H9 (cell line): ENCODE measurements around the gene SPTBN4. TPM values are rescaled to one million over a fixed set of nuclear protein-coding genes. Genes with fewer than 3 reads are reported as not detected.

Source experiments
- DNase-seq: peaks from one replicate; pipeline ENCODE4 v3.0.0-alpha.2; 2017
- H2AFZ ChIP-seq: one replicate; pipeline ENCODE4 v1.6.1; 2013; ENCODE audit warnings: mild to moderate bottlenecking, low read length, control low read depth, moderate library complexity
- H2AK5ac ChIP-seq: 2 replicates; pipeline ENCODE4 v1.6.1; 2013; ENCODE audit warnings: low read length, control low read depth, mixed read lengths; ENCODE audit not compliant: insufficient read length
- H2BK120ac ChIP-seq: one replicate; pipeline ENCODE4 v1.6.1; 2013; ENCODE audit warnings: low read depth, mild to moderate bottlenecking, low read length, control low read depth, inconsistent platforms; ENCODE audit not compliant: poor library complexity, severe bottlenecking
- H2BK12ac ChIP-seq: 2 replicates; pipeline ENCODE4 v1.6.1; 2013; ENCODE audit warnings: low read length, control low read depth, mixed read lengths, low read depth; ENCODE audit not compliant: insufficient read length
- H2BK15ac ChIP-seq: 2 replicates; pipeline ENCODE4 v1.6.1; 2013; ENCODE audit warnings: low read depth, low read length, control low read depth
- H2BK20ac ChIP-seq: one replicate; pipeline ENCODE4 v1.6.1; 2013; ENCODE audit warnings: low read depth, mild to moderate bottlenecking, low read length, control low read depth, inconsistent platforms; ENCODE audit not compliant: poor library complexity, severe bottlenecking
- H2BK5ac ChIP-seq: 2 replicates; pipeline ENCODE4 v1.6.1; 2013; ENCODE audit warnings: low read length, control low read depth, mixed read lengths; ENCODE audit not compliant: insufficient read length
- H3K14ac ChIP-seq: 2 replicates; pipeline ENCODE4 v1.6.1; 2013; ENCODE audit warnings: low read length, control low read depth; ENCODE audit not compliant: insufficient read depth
- H3K18ac ChIP-seq: 2 replicates; pipeline ENCODE4 v1.6.1; 2013; ENCODE audit warnings: low read depth, mild to moderate bottlenecking, mixed read lengths, low read length, control low read depth; ENCODE audit not compliant: insufficient read length
- H3K23ac ChIP-seq: 2 replicates; pipeline ENCODE4 v1.6.1; 2013; ENCODE audit warnings: low read length, control low read depth, mixed read lengths, low read depth; ENCODE audit not compliant: insufficient read length
- H3K23me2 ChIP-seq: 2 replicates; pipeline ENCODE4 v1.6.1; 2013; ENCODE audit warnings: low read depth, mild to moderate bottlenecking, mixed read lengths, low read length, control low read depth; ENCODE audit not compliant: insufficient read length, poor library complexity, severe bottlenecking
- H3K27ac ChIP-seq: 2 replicates; pipeline ENCODE4 v1.5.1; 2013; ENCODE audit warnings: low read length, control low read depth, mixed read lengths, low read depth; ENCODE audit not compliant: insufficient read length
- H3K27me3 ChIP-seq: 2 replicates; pipeline ENCODE4 v1.6.1; 2013; ENCODE audit warnings: low read length, control low read depth, inconsistent platforms; ENCODE audit not compliant: insufficient read depth
- H3K4ac ChIP-seq: 2 replicates; pipeline ENCODE4 v1.6.1; 2013; ENCODE audit warnings: low read depth, mild to moderate bottlenecking, control low read depth, inconsistent platforms, low read length, moderate library complexity
- H3K4me1 ChIP-seq: 2 replicates; pipeline ENCODE4 v1.6.1; 2013; ENCODE audit warnings: low read length, control low read depth, inconsistent platforms; ENCODE audit not compliant: insufficient read depth
- H3K4me2 ChIP-seq: 2 replicates; pipeline ENCODE4 v1.6.1; 2013; ENCODE audit warnings: low read length, control low read depth, mixed read lengths; ENCODE audit not compliant: insufficient read length, insufficient read depth
- H3K56ac ChIP-seq: 2 replicates; pipeline ENCODE4 v1.6.1; 2013; ENCODE audit warnings: low read depth, mild to moderate bottlenecking, mixed read lengths, low read length, control low read depth; ENCODE audit not compliant: insufficient read length
- H3K79me1 ChIP-seq: 2 replicates; pipeline ENCODE4 v1.6.1; 2013; ENCODE audit warnings: low read depth, mild to moderate bottlenecking, moderate library complexity, low read length, control low read depth, inconsistent platforms; ENCODE audit not compliant: insufficient read depth, poor library complexity, severe bottlenecking
- H3K79me2 ChIP-seq: 2 replicates; pipeline ENCODE4 v1.6.1; 2013; ENCODE audit warnings: low read length, control low read depth, inconsistent platforms; ENCODE audit not compliant: insufficient read depth
- H3K9ac ChIP-seq: 2 replicates; pipeline ENCODE4 v1.6.1; 2013; ENCODE audit warnings: low read length, control low read depth, mixed read lengths; ENCODE audit not compliant: insufficient read length; ENCODE audit errors: extremely low read depth
- H3K9me3 ChIP-seq: one replicate; pipeline ENCODE4 v1.6.1; 2013; ENCODE audit warnings: low read depth, low read length, inconsistent platforms; ENCODE audit not compliant: control insufficient read depth
- H3T11ph ChIP-seq: one replicate; pipeline ENCODE4 v1.6.1; 2013; ENCODE audit warnings: mild to moderate bottlenecking, low read length, control low read depth, inconsistent platforms
- H4K20me1 ChIP-seq: one replicate; pipeline ENCODE4 v1.6.1; 2013; ENCODE audit not compliant: control insufficient read depth, insufficient read length, insufficient read depth
- H4K5ac ChIP-seq: 2 replicates; pipeline ENCODE4 v1.6.1; 2013; ENCODE audit warnings: low read depth, mild to moderate bottlenecking, mixed read lengths, low read length, control low read depth; ENCODE audit not compliant: insufficient read length
- H4K8ac ChIP-seq: replicated peaks from 2 replicates; pipeline ENCODE4 v1.6.1; 2013; ENCODE audit warnings: low read length, control low read depth, mixed read lengths, low read depth; ENCODE audit not compliant: insufficient read length
- H4K91ac ChIP-seq: 2 replicates; pipeline ENCODE4 v1.6.1; 2013; ENCODE audit warnings: low read depth, mild to moderate bottlenecking, moderate library complexity, mixed read lengths, low read length, control low read depth; ENCODE audit not compliant: insufficient read length
- H3K27ac Mint-ChIP-seq, 3 experiments: 2 replicates in 2 of 3; 3 replicates in 1 of 3; pipeline ENCODE4 v1.8.0; 2020 to 2021; ENCODE audit warnings: mixed read lengths in 3 of 3, mild to moderate bottlenecking in 1 of 3, moderate library complexity in 1 of 3
- H3K27me3 Mint-ChIP-seq: 2 replicates; pipeline ENCODE4 v1.8.0; 2021; ENCODE audit warnings: low read depth, mild to moderate bottlenecking, moderate library complexity, mixed read lengths
- H3K36me3 Mint-ChIP-seq, 3 experiments: 2 replicates in 2 of 3; 3 replicates in 1 of 3; pipeline ENCODE4 v1.8.0; 2020 to 2021; ENCODE audit warnings: low read depth in 3 of 3, mixed read lengths in 3 of 3; ENCODE audit not compliant: insufficient read depth in 1 of 3
- H3K4me1 Mint-ChIP-seq, 2 experiments: 2 replicates each; pipeline ENCODE4 v1.8.0; 2020; ENCODE audit warnings: mixed read lengths in 2 of 2
- H3K4me3 Mint-ChIP-seq, 2 experiments: 2 replicates in 1 of 2; 3 replicates in 1 of 2; pipeline ENCODE4 v1.8.0; 2020 to 2021; ENCODE audit warnings: mild to moderate bottlenecking in 2 of 2, mixed read lengths in 2 of 2, moderate library complexity in 1 of 2
- H3K9me3 Mint-ChIP-seq, 2 experiments: 2 replicates in 1 of 2; 3 replicates in 1 of 2; pipeline ENCODE4 v1.8.0; 2020; ENCODE audit warnings: mild to moderate bottlenecking in 2 of 2, mixed read lengths in 2 of 2, moderate library complexity in 1 of 2
- CTCF ChIP-seq: fragments of 200-600 bp; sonication (generic); conservative IDR thresholded peaks from 3 replicates; pipeline ENCODE4 v1.8.0; 2021; ENCODE audit warnings: antibody characterized with exemption, mild to moderate bottlenecking
- WGBS: extraction: QIAGEN DNeasy Blood & Tissue Kit; methylation state at CpG from one replicate; pipeline ENCODE4 v1.1.7; 2013; ENCODE audit warnings: missing lambda C conversion rate, low lambda C conversion rate, mixed read lengths; ENCODE audit not compliant: insufficient read length; ENCODE audit errors: extremely low coverage; 5-methylcytosine and 5-hydroxymethylcytosine counted together
- total RNA-seq: library from RNA; stranded (reverse); gene quantifications from 2 replicates; pipeline ENCODE4 v1.2.1, GENCODE V29; 2021

Gene SPTBN4
- total RNA-seq, 1 experiment from 2014 or later, result 2.9 TPM

- Histone ChIP-seq H4K20me1 (no peaks in the 10 kb centered on the region), H3K27ac (no peak overlapping the region), H3K56ac (no peak overlapping the region), H3K9me3 (no peaks in the 10 kb centered on the region), H2BK12ac (no peak overlapping the region), H2AFZ (no peak overlapping the region), H2AK5ac (no peak overlapping the region), H4K8ac (no peak overlapping the region), H3K9ac (no peak overlapping the region), H2BK120ac (no peak overlapping the region), H3K23ac (no peak overlapping the region), H3K79me2 (no peaks in the 10 kb centered on the region), H2BK15ac (no peak overlapping the region), H3K18ac (no peak overlapping the region), H3K79me1 (no peaks in the 10 kb centered on the region), H2BK20ac (no peak overlapping the region), H2BK5ac (no peak overlapping the region), H3K23me2 (no peaks in the 10 kb centered on the region), H3K4me2 (peak overlapping the region; percentile 23), H3K14ac (peak overlapping the region; percentile 87; the same call in 1 of the 2 replicates), H4K91ac (no peak overlapping the region), H3K4me1 (no peaks in the 10 kb centered on the region), H3K27me3 (no peaks in the 10 kb centered on the region), H3K4ac (no peak overlapping the region), H3T11ph (no peak overlapping the region), H4K5ac (no peak overlapping the region)
- Mint-ChIP-seq H3K4me3 (peak overlapping the region; percentile 62 to 77), H3K27ac (no peak overlapping the region; a peak in 1 of 7 replicates), H3K36me3 (no peaks in the 10 kb centered on the region), H3K9me3 (peaks cover 2 to 4% of the 10 kb centered on the region in 2 experiments; a peak in 4 of 5 replicates), H3K4me1 (peaks cover 18 to 24% of the 10 kb centered on the region in 2 experiments), H3K27me3 (peaks cover 51% of the 10 kb centered on the region)
- DNase-seq, result peak; percentile 63
- TF ChIP-seq CTCF, result peak; percentile 48; the same call in 2 of the 3 replicates
- WGBS, result no CpG with 5 or more reads among the region's 75 CpGs
Measured at GRCh38 chr19:40530091-40530901, 63.5 kb downstream of the SPTBN4 start.
